Loucy (cell line): ENCODE measurements around the gene RFX3.

ENCODE experiments used
- H2AFZ ChIP-seq: fragments of 200-600 bp; sonication (generic); 2 replicates; pipeline ENCODE4 v1.6.0; 2016; ENCODE audit warnings: antibody characterized with exemption, mild to moderate bottlenecking, low read length, moderate library complexity
- H3F3A ChIP-seq: fragments of 200-600 bp; 2 replicates; pipeline ENCODE4 v1.6.0; 2016; ENCODE audit warnings: antibody characterized with exemption, low read depth, mild to moderate bottlenecking
- H3K27me3 ChIP-seq: fragments of 200-600 bp; sonication (generic); 2 replicates; pipeline ENCODE4 v1.6.1; 2014; ENCODE audit warnings: low read length, mild to moderate bottlenecking; ENCODE audit not compliant: insufficient read depth, poor library complexity, severe bottlenecking
- H3K36me3 ChIP-seq: fragments of 200-600 bp; sonication (generic); 2 replicates; pipeline ENCODE4 v1.6.1; 2016; ENCODE audit warnings: low read length; ENCODE audit not compliant: insufficient read depth
- H3K4me1 ChIP-seq: fragments of 200-600 bp; sonication (generic); 2 replicates; pipeline ENCODE4 v1.5.1; 2014; ENCODE audit warnings: low read length, mild to moderate bottlenecking; ENCODE audit not compliant: insufficient read depth, poor library complexity, severe bottlenecking
- H3K4me2 ChIP-seq: fragments of 200-600 bp; sonication (generic); 2 replicates; pipeline ENCODE4 v1.6.0; 2014; ENCODE audit warnings: antibody characterized with exemption, low read length, low read depth, mild to moderate bottlenecking; ENCODE audit not compliant: poor library complexity, severe bottlenecking
- H3K4me3 ChIP-seq: fragments of 200-600 bp; sonication (generic); 2 replicates; pipeline ENCODE4 v1.5.1; 2014; ENCODE audit warnings: low read length, mild to moderate bottlenecking, mixed read lengths; ENCODE audit not compliant: poor library complexity, severe bottlenecking
- H3K79me2 ChIP-seq: fragments of 200-600 bp; sonication (generic); 2 replicates; pipeline ENCODE4 v1.6.1; 2014; ENCODE audit warnings: low read length; ENCODE audit not compliant: insufficient read depth
- H3K9ac ChIP-seq: fragments of 200-600 bp; sonication (generic); 2 replicates; pipeline ENCODE4 v1.6.0; 2014; ENCODE audit warnings: mild to moderate bottlenecking, low read depth, low read length, moderate library complexity; ENCODE audit not compliant: poor library complexity, severe bottlenecking
- H3K9me2 ChIP-seq: fragments of 200-600 bp; sonication (generic); replicated peaks from 2 replicates; pipeline ENCODE4 v1.6.1; 2016; ENCODE audit warnings: low read depth, low read length, mixed read lengths
- H3K9me3 ChIP-seq: fragments of 200-600 bp; sonication (generic); 2 replicates; pipeline ENCODE4 v1.6.1; 2014; ENCODE audit warnings: mild to moderate bottlenecking, antibody characterized with exemption, low read length, low read depth; ENCODE audit not compliant: insufficient read depth
- H4K20me1 ChIP-seq: fragments of 200-600 bp; sonication (generic); 2 replicates; pipeline ENCODE4 v1.6.0; 2014; ENCODE audit warnings: antibody characterized with exemption, low read length, mild to moderate bottlenecking; ENCODE audit not compliant: insufficient read depth, poor library complexity, severe bottlenecking
- EZH2phosphoT487 ChIP-seq: fragments of 200-600 bp; IDR thresholded peaks from 2 replicates; pipeline ENCODE4 v1.6.1; 2018; ENCODE audit warnings: antibody characterized with exemption, mild to moderate bottlenecking, moderate library complexity, borderline replicate concordance
- TF ChIP-seq, protein P1 (sequence below): fragments of 200-600 bp; sonication (generic); conservative IDR thresholded peaks from 2 replicates; pipeline ENCODE4 v1.5.1; 2014; ENCODE audit warnings: mild to moderate bottlenecking, antibody characterized with exemption, low read length

RFX3 gene

DNA sequence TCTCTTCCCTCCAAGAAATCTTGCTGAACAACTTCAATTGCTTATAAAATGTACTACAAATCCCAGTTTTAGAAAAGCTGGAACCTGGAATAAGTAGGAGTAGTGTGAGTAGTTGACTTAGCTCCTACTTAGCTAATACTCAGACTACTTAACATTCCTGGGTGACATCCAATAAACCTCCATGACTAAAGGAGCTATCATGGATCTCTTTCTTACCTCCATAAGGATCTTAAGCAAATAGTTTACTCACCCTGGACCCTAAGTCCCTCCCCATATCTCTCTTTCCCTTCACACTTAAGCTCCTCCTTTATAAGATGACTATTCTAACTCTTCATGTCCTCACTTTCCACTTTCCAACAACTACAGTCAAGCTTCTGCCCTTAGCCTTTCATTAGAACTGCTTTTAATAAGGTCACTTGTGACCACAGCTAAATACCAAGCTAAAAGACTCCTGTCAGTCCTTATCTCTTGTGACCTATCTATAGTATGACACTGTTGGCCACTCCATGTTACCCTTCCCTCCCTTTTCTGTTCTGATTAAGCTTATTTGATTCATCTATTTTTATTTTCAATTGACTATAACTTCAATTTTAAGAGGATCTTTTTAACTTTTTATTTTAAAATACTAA lies 194.9 kb downstream of the RFX3 start:
- Histone ChIP-seq H3K9me3 (no peaks in the 10 kb centered on the region), H3F3A (no peaks in the 10 kb centered on the region), H3K79me2 (no peaks in the 10 kb centered on the region), H3K4me3 (no peak overlapping the region), H3K4me1 (peaks cover 7% of the 10 kb centered on the region), H3K9ac (no peak overlapping the region), H4K20me1 (no peaks in the 10 kb centered on the region), H2AFZ (no peak overlapping the region), H3K4me2 (no peak overlapping the region), H3K9me2 (no peaks in the 10 kb centered on the region), H3K27me3 (no peaks in the 10 kb centered on the region), H3K36me3 (no peaks in the 10 kb centered on the region)
- no peak for TF ChIP-seq EZH2phosphoT487
- TF ChIP-seq, protein P1, sequence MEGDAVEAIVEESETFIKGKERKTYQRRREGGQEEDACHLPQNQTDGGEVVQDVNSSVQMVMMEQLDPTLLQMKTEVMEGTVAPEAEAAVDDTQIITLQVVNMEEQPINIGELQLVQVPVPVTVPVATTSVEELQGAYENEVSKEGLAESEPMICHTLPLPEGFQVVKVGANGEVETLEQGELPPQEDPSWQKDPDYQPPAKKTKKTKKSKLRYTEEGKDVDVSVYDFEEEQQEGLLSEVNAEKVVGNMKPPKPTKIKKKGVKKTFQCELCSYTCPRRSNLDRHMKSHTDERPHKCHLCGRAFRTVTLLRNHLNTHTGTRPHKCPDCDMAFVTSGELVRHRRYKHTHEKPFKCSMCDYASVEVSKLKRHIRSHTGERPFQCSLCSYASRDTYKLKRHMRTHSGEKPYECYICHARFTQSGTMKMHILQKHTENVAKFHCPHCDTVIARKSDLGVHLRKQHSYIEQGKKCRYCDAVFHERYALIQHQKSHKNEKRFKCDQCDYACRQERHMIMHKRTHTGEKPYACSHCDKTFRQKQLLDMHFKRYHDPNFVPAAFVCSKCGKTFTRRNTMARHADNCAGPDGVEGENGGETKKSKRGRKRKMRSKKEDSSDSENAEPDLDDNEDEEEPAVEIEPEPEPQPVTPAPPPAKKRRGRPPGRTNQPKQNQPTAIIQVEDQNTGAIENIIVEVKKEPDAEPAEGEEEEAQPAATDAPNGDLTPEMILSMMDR, result no peak

DNA sequence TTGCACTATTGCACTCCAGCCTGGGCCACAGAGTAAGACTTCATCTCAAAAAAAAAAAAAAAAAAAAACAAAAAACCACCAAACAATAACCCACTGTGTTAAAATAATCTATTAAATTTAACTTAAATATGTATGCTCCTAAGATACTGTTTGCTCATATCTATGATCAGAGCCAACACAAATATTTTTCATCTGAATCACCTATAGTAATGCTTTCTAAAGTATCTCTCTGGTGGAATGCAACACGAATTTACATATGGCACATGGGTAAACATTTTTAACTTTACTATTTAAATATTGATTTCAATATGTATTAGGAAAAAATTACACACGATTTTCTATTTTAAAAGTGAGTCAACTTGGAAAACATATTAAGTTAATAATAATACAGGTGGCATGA lies 196.4 kb downstream of the RFX3 start:
- H2AFZ ChIP-seq, result no peak overlapping the region
- H3K4me3 ChIP-seq, result no peak overlapping the region
- H3K79me2 ChIP-seq, result no peaks in the 10 kb centered on the region
- H3K9ac ChIP-seq, result no peak overlapping the region
- H3F3A ChIP-seq, result no peaks in the 10 kb centered on the region
- H3K4me1 ChIP-seq, result peaks cover 7% of the 10 kb centered on the region
- H3K36me3 ChIP-seq, result no peaks in the 10 kb centered on the region
- H3K27me3 ChIP-seq, result no peaks in the 10 kb centered on the region
- TF ChIP-seq, protein P1, result no peak
- TF ChIP-seq EZH2phosphoT487, result no peak
- H3K9me3 ChIP-seq, result no peaks in the 10 kb centered on the region
- H3K4me2 ChIP-seq, result no peak overlapping the region
- no peaks in the 10 kb centered on the region for H3K9me2 ChIP-seq
- no peaks in the 10 kb centered on the region for H4K20me1 ChIP-seq

DNA sequence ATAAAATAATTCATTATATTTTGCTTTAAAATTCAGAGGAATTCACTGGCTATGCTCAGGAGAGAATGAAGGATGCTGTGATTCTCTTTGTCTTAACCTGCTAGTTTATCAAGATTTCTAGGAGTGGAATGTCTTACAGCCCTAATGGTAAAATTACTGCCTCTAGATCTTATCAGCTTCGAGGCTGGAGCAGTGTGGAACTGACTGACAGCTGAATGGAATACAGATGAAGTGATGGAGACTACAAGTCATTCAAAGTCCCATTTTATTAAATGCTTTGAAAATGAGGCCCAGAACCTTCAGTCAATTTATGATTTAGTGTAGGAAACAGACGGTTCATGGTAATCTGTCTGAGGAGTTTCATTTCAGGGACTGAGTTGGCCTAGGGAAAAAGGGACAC lies 202.1 kb downstream of the RFX3 start:
- H3F3A ChIP-seq, result no peaks in the 10 kb centered on the region
- H4K20me1 ChIP-seq, result no peaks in the 10 kb centered on the region
- H3K9me3 ChIP-seq, result no peaks in the 10 kb centered on the region
- H3K36me3 ChIP-seq, result no peaks in the 10 kb centered on the region
- no peaks in the 10 kb centered on the region for H3K27me3 ChIP-seq
- H3K4me3 ChIP-seq, result no peak overlapping the region
- H3K4me2 ChIP-seq, result no peak overlapping the region
- no peak overlapping the region for H3K9ac ChIP-seq
- no peaks in the 10 kb centered on the region for H3K79me2 ChIP-seq
- no peak overlapping the region for H2AFZ ChIP-seq
- H3K4me1 ChIP-seq, result peaks cover 9% of the 10 kb centered on the region
- no peaks in the 10 kb centered on the region for H3K9me2 ChIP-seq
- no peak for TF ChIP-seq EZH2phosphoT487
- TF ChIP-seq, protein P1, result no peak
